ENCODE results near the gene HBEGF. TPM values are rescaled to one million over a fixed set of nuclear protein-coding genes. Genes with fewer than 3 reads are reported as not detected.

HBEGF gene
- polyA plus RNA-seq, 2 of the 4 experiments (the other 2 are of a cell fraction), result 3.4 to 5.0 TPM

DNA sequence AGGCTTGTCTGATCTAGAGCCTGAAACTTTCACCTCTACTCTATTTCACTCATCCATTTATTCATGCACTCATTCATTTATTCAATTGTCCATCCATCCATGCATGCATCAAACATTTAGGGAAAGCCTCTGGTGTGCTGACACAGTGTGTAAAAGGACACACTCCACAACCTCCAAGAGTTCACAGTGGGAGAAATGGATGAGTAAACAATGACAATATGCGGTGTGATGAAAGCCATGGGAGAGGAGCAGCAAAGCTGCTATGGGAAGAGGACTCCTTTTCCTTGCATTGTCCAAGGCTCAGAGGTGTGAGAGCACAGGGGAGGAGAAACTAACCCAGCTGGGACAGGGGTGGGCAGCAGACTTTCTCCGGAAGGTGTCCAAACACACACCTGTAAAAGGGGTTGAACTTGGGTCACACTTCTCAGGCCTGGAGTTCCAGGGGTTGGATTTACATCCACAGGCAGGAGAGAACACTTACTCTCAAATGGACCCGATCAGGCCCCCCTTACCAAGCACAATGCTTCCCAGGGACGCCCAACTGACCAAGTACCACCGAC, 22.3 kb downstream of the HBEGF start (continued):
- TF ChIP-seq, protein P1, sequence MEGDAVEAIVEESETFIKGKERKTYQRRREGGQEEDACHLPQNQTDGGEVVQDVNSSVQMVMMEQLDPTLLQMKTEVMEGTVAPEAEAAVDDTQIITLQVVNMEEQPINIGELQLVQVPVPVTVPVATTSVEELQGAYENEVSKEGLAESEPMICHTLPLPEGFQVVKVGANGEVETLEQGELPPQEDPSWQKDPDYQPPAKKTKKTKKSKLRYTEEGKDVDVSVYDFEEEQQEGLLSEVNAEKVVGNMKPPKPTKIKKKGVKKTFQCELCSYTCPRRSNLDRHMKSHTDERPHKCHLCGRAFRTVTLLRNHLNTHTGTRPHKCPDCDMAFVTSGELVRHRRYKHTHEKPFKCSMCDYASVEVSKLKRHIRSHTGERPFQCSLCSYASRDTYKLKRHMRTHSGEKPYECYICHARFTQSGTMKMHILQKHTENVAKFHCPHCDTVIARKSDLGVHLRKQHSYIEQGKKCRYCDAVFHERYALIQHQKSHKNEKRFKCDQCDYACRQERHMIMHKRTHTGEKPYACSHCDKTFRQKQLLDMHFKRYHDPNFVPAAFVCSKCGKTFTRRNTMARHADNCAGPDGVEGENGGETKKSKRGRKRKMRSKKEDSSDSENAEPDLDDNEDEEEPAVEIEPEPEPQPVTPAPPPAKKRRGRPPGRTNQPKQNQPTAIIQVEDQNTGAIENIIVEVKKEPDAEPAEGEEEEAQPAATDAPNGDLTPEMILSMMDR (IDR thresholded peaks at IDR 0.05), result no peak
- TF ChIP-seq FOSL2 (IDR thresholded peaks at IDR 0.05) (no peak), FOSL2 (CRISPR knock-in tag; IDR thresholded peaks at IDR 0.05) (no peak), MAZ (IDR thresholded peaks at IDR 0.05; ENCODE audit: borderline replicate concordance, low read depth, low read length) (no peak), CHD4 (IDR thresholded peaks at IDR 0.05; ENCODE audit: borderline replicate concordance) (no peak), FOSB (CRISPR knock-in tag; IDR thresholded peaks at IDR 0.05) (no peak), HOXB5 (CRISPR knock-in tag; IDR thresholded peaks at IDR 0.05) (no peak), ZFP36 (IDR thresholded peaks at IDR 0.05; ENCODE audit: borderline replicate concordance, partially characterized antibody) (no peak)
- TF ChIP-seq, protein P2, sequence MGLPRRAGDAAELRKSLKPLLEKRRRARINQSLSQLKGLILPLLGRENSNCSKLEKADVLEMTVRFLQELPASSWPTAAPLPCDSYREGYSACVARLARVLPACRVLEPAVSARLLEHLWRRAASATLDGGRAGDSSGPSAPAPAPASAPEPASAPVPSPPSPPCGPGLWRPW (IDR thresholded peaks at IDR 0.05), result no peak

DNA sequence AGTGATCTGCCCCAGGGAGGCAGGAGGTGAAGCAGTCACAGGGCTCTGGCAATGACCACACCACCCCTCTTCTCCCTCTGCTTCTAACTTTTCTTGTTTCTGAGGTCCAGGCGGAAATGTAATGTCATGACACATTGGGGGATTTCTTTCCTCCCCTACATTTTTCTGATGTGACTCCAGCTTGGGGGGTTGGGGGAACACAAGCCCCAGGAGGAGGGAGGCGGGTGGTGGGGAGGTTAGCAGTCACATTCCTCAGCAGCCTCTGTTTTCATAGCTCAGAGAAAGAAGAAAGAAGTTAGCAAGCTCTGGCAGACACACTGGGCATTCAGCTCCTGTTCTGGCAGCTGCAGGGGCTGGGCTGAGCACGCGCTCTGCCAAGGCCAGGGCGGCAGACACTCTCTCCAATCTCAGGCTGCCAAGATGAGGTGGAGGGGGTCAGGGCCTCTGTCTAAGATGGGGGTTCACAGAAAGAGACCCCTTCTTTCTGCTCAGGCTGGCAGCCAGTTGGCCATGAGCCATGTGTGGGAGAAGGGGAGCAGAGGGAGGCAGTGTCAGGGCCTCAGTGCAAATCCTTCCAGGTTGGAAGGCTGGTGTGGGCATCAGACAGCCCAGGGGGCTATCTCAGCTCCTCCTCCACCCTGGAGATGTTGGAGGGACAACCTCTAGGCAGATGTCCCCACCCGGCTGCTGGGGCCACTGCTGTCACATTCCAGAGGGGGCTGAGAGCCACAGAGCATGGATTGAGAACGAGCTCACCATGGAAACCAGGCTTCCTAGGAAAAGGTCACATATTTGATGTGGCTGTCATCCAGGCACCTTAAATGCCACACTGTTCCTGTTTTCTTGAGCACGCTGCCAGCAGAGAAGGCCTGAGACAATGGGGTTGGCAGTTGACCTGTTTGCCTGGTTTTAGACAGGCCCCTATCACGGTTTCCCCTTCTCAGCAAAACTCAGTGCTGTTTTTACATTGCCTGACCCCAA, 23.4 kb downstream of the HBEGF start:
- TF ChIP-seq, protein P3, sequence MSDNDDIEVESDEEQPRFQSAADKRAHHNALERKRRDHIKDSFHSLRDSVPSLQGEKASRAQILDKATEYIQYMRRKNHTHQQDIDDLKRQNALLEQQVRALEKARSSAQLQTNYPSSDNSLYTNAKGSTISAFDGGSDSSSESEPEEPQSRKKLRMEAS (IDR thresholded peaks at IDR 0.05), result no peak; the same call in 1 of the 2 replicates
- TF ChIP-seq TP53 (CRISPR knock-in tag; IDR thresholded peaks at IDR 0.05) (no peak), JUNB (IDR thresholded peaks at IDR 0.05) (no peak), JUN (IDR thresholded peaks at IDR 0.05) (peak in 1 of 2 experiments; percentile 39; a peak in 1 of 5 replicates), NR3C1 (IDR thresholded peaks at IDR 0.05) (no peak), MYC (IDR thresholded peaks at IDR 0.05; ENCODE audit: borderline replicate concordance, low read length) (no peak), EP300 (IDR thresholded peaks at IDR 0.05) (0 out of 5 replicates have a peak, but pooled peaks of 1 of the 2 experiments have one; percentile 10), RNF2 (IDR thresholded peaks at IDR 0.05; ENCODE audit: borderline replicate concordance, low read depth) (no peak)
- TF ChIP-seq, protein P4, sequence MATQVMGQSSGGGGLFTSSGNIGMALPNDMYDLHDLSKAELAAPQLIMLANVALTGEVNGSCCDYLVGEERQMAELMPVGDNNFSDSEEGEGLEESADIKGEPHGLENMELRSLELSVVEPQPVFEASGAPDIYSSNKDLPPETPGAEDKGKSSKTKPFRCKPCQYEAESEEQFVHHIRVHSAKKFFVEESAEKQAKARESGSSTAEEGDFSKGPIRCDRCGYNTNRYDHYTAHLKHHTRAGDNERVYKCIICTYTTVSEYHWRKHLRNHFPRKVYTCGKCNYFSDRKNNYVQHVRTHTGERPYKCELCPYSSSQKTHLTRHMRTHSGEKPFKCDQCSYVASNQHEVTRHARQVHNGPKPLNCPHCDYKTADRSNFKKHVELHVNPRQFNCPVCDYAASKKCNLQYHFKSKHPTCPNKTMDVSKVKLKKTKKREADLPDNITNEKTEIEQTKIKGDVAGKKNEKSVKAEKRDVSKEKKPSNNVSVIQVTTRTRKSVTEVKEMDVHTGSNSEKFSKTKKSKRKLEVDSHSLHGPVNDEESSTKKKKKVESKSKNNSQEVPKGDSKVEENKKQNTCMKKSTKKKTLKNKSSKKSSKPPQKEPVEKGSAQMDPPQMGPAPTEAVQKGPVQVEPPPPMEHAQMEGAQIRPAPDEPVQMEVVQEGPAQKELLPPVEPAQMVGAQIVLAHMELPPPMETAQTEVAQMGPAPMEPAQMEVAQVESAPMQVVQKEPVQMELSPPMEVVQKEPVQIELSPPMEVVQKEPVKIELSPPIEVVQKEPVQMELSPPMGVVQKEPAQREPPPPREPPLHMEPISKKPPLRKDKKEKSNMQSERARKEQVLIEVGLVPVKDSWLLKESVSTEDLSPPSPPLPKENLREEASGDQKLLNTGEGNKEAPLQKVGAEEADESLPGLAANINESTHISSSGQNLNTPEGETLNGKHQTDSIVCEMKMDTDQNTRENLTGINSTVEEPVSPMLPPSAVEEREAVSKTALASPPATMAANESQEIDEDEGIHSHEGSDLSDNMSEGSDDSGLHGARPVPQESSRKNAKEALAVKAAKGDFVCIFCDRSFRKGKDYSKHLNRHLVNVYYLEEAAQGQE (IDR thresholded peaks at IDR 0.05), result no peak
- FAIRE-seq (no peak), ATAC-seq (peak; percentile 67 to 76), DNase-seq (ENCODE audit: low read depth in 1 of 2, low spot score in 1 of 2) (peak in 1 of 2 experiments; percentile 47)
- H3K4me2 ChIP-seq, result peak overlapping the region; percentile 75
- H3K4me1 ChIP-seq, result peaks cover 51% of the 10 kb centered on the region
- 24% methylated on average over 8 of the region's 9 CpGs for WGBS (ENCODE audit: missing lambda C conversion rate)
- H3K9me3 ChIP-seq, result no peaks in the 10 kb centered on the region
- CTCF ChIA-PET, result interaction anchor here (1.0 to 4.0 kb wide), 6 partner anchors 18 to 84 kb away, joined by 3 to 29 read pairs (median 4); partner anchors contain the start of gene HBEGF
- POLR2A ChIA-PET, result interaction anchor here (0.9 to 2.7 kb wide), 3 partner anchors 20 to 28 kb away, joined by 3 to 13 read pairs (median 4); partner anchors contain the start of genes HBEGF and PFDN1
- peak overlapping the region; percentile 66 to 89 for H3K27ac ChIP-seq
- no peak overlapping the region for H3K4me3 ChIP-seq

Data from A549 (cell line).